Femur (tissue), 1 donor: Measurements from ENCODE around the gene ZNF18.

Experiments
- DNase-seq: peaks from one replicate; pipeline ENCODE4 v3.0.0-alpha.2; 2017

The ZNF18 gene, protein sequence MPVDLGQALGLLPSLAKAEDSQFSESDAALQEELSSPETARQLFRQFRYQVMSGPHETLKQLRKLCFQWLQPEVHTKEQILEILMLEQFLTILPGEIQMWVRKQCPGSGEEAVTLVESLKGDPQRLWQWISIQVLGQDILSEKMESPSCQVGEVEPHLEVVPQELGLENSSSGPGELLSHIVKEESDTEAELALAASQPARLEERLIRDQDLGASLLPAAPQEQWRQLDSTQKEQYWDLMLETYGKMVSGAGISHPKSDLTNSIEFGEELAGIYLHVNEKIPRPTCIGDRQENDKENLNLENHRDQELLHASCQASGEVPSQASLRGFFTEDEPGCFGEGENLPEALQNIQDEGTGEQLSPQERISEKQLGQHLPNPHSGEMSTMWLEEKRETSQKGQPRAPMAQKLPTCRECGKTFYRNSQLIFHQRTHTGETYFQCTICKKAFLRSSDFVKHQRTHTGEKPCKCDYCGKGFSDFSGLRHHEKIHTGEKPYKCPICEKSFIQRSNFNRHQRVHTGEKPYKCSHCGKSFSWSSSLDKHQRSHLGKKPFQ

GRCh38 chr17:11997147-11997971 is at the start of gene ZNF18:
ZNF18 (minus strand) TSS chr17:11997475; CDS start chr17:11992829, 4,646 bp downstream.
- DNase-seq = peak; percentile 97

DNA sequence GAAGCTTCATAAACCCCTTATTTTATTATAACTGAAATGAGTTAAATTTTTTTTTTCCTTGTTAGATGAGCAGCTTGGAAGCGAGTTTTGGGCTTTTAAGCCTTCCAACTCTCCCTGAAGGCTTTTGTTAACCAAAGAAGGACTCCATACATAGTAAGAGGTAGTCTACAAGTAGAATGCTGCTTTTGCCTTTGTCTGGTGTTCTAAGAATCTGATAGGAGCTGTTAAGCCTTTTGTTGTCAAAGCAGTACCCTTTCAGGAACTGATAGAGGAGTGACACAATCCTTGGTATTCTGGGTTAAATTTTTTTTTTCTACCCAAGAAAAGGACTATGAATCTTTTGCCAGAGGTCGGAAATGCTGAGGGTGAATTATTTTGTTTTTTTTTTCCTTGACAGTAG is 49.5 kb upstream of the ZNF18 start:
- no peak for DNase-seq

DNA sequence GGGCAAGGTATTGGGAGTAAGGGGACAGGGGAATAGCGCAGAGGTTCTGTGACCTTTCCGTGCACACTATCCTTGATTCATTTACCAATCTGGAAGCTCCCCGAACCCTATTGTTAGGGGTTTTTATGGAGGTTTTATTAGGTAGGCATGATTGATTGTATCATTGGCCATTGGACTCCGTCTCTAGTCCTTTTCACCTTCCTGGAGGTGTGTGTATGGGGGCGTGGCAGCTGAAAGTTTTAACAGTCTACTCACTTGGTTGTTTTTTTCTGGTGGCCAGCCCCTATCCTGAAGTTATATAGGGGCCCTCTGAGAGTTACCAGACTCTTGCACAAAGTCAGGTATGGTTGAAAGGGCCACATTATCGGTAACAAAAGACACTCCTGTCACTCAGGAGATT is 46.4 kb upstream of the ZNF18 start:
- no peak for DNase-seq

DNA sequence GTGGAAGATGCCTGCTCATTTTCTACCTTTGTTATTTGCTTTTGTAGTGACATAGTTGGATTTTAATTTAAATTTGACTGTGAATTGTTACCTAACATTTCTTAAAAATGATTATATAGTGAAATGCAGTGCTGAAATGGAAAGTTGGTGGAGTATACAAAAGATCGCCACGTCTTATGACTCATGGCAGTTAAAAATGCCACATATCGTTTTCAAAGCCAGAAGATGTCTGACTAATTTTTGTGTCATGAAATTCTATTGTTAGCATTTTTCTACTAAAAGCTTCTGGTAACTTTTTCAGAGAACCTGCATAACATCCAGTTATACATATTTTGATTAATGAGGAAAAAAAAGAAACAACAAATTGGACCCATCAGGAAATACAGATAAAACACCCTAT is 44.0 kb upstream of the ZNF18 start:
- DNase-seq = no peak

DNA sequence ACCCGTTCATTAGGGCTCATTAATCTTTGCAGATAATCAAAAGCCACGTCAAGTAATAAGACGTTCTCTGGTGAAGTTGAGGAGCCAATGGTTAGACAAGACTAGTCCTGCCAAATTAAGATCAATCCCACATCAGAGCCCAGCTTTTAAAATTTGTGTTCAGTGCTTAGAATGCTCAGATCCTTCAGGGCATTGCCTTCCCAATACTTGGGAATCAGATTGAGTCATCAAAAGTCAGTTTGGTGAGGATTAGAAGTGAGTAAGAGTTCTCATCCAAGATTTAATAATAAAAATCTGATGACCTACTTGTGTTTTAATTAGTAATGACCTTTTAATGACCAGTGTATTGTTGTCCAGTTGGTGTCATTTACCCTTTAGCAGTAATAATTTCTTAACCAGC is 43.2 kb upstream of the ZNF18 start:
- no peak for DNase-seq

GRCh38 chr17:12037970-12038369 is 40.7 kb upstream of the ZNF18 start:
- no peak for DNase-seq

DNA sequence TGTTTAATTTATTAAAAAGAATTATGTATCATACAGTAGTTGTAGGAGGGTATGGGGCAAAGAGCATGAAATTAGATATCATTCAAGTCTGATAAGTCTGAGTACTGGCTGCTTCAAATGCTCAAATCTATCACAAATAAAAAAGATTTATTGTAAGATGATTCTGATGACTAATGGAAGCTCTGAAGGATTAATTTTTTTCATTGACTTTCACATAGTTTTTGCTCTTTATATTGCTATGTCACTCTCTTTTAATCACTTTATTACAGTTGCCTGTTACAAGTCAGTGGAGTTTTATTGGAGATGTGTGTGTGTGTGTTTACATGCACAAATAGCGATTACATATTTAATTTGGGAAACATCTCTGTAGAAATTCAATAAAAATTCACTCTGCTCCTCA is 38.4 kb upstream of the ZNF18 start:
- no peak for DNase-seq

- DNase-seq = no peak
Observed at GRCh38 chr17:12034538-12034937, 37.3 kb upstream of the ZNF18 start.

DNA sequence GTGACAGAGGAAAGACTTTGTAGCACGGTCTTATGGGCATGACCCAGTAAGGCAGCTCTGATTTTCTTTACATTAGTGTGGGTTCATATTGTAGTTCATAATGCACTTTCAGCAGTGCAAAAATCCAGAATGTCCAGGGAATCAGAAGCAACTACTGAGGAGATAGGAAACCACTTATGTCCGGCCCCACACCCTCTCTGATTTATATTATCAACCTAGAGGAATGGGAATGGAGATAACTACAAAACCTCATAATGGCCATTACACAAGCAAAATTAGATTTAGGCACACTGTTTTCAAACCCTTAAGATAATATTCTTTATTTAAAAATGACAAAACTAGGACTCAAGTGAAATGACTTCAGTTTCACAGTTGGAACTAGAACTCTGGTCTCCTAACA is 31.3 kb upstream of the ZNF18 start:
- no peak for DNase-seq

DNA sequence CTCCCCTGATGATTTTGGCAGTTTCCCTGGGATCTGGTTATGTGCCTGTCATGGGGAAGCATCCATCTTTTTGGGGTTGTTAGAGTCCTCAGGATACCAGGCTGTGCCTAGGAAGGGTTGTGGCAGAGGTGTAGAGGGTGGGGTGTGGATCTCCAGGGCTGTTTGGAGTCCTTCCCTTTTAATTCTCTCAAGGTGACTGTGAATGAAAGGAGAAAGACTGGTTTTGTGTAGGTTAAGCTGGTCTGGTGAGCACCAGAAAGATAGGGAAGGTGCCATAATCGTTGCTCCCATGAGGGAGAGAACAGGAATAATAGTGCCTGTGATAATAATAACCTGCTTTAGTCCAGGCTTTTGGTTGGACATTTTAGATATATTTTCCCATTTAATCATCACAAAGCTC is 30.4 kb upstream of the ZNF18 start:
- DNase-seq = no peak

DNA sequence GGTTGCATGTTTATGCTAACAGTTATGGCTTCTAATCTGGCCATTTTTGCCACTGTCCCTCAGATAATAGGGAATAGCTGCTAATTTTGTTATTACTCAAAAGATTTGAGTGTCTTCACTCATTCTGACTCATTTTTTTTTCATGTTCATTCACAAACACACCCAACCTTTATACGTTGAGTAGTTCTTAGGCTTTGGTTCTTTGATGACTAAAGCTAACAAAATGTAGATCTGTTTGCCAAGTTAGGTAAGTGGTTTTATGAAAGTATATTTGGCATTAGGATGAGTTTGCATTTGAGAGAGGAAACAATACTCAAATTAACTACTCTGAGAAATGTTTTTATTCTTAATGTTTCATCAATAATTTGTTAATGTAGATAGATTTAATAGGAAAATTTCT is 27.1 kb upstream of the ZNF18 start:
- DNase-seq = no peak

- no peak for DNase-seq
Observed at GRCh38 chr17:12022310-12022709, 25.0 kb upstream of the ZNF18 start.

DNA sequence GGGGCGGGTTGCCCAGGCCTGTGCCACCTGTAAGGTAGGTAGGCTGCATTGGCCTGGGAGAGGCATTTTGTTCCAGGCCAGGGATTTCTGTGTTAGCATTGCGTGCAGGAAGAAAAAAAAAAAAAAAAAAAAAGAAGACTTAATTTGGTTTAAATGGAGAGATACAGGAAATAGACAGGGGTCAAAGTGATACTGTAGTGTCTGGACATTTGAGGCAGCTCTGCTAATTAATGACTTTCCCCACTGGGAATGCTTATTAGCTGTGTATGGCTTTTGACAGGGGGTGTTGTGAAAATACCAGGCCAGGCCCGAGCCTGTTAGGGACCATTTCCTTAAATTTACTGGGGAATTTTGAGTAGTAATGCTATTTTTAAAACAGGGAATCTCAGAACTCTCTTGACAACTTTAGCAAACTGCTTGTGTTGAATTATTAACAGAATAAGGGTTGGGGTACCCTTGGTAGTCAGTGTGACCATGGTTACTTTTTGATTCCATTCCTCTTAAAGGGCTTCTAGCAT is 24.4 kb upstream of the ZNF18 start:
- DNase-seq = no peak

GRCh38 chr17:12020642-12021622 is 23.7 kb upstream of the ZNF18 start, which contains the start of gene MAP2K4:
MAP2K4 (plus strand) TSS chr17:12020877; CDS start chr17:12020887, 10 bp downstream.
- peak; percentile 96 for DNase-seq

GRCh38 chr17:12007466-12007865 is 10.2 kb upstream of the ZNF18 start:
- no peak for DNase-seq

- no peak for DNase-seq
Observed at GRCh38 chr17:11999696-12000095, 2.4 kb upstream of the ZNF18 start.

GRCh38 chr17:11997972-11998233 is 628 bp upstream of the ZNF18 start:
- DNase-seq = no peak

DNA sequence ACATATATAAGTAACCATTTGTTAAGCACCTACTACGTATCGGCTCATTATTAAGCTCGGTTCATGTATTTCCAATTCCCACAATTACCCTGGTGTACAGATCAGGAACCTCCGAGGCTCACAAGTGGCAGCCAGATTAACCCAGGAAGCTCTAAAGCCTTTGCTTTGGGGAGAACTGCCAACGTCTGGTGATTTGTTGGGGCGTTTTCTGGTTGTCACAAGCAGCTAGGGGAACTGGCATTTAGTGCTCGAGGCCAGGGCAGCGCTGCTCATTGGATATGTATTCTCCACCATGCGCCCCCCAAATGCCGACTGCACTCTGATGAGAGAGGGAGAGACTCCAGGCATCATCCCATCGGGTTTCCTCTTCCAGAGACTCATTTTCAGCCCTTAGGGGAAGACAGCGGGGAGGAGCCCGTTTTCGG is 541 bp downstream of the ZNF18 start:
- peak; percentile 65 for DNase-seq

DNA sequence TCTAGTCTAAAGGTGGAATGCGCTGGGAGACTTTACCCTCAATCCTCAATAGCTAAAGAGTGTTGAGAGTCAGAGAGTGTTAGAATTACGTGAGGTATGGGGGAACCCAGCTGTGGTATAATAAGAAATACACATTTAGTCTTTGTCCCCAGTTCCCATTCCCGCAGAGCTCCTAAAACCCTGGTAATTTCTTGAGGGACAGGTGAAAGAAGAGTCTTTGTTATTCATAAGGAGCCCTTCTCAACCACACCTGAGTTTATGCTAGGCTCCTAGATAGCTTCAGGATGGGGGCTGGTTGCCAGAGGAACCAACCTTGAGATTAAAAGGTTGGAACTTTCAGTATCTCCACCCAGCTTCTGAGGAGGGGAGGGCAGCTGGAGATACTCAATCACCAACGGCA is 5.8 kb downstream of the ZNF18 start:
- no peak for DNase-seq

DNA sequence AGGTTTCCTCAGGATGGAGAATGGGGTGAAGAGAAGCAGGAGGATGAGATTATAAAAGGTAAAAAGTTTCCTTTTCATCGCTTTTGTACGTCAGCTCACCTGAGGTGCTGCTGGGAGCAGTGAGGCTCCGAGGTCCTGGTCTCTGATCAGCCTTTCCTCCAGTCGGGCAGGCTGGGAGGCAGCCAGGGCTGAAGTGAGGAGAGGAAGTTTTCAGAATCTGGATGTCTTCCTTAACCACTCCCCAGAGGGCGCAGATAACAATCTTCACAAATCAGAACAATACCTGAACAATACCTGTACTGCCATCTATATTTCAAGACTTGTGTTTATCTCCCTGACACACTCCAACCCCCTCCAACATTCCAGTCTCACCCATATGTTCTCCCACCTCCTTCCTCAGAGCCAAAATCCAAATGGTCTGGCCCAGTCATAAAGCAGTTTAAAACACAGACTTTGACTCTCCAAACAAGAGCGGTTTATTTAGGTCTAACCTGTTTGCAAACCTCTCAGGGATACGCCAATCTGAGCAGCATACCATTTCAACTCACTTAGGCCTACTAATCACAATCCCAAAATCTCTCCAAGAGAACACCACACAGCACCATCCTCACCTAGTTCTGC is 6.8 kb downstream of the ZNF18 start:
- DNase-seq = no peak

DNA sequence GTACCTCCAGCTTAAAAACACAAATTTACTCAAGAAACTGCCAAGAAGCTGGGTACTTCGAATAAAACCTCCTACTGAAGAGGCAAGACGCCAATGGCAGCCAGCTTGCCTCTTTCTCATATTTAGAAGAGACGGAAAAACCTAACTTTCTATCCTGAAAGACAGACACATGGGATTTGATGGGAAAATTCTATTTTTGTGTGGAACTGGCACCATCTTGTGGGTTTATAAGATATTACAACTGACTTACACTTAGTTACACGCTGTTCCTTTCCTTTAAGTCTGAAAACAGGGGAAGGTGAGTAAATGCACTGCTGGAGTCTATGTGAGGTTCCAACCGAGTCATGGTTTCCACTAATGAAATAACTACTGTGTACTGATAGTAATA is 10.3 kb downstream of the ZNF18 start:
- peak; percentile 22 for DNase-seq
